GM23338 (cell line): ENCODE data around the gene KLHL40. TPM values are rescaled to one million over a fixed set of nuclear protein-coding genes. Genes with fewer than 3 reads are reported as not detected.

Source experiments
- ATAC-seq: fragments of 200-7000 bp; cut with Tn5 transposase; 3 replicates; pipeline ENCODE4 v1.9.1; 2020
- DNase-seq: peaks from one replicate; pipeline ENCODE4 v3.0.0-alpha.2; 2015; ENCODE audit warnings: low spot score
- H2AFZ ChIP-seq: fragments of 200-600 bp; sonication (generic); 2 replicates; pipeline ENCODE4 v1.8.0; 2016; ENCODE audit warnings: antibody characterized with exemption, mild to moderate bottlenecking, moderate library complexity
- H3F3A ChIP-seq: fragments of 200-600 bp; sonication (generic); replicated peaks from 2 replicates; pipeline ENCODE4 v1.8.0; 2017; ENCODE audit warnings: antibody characterized with exemption, mixed run types, low read depth
- H3K27ac ChIP-seq: fragments of 200-600 bp; sonication (generic); 2 replicates; pipeline ENCODE4 v1.6.1; 2016; ENCODE audit warnings: low read depth
- H3K27me3 ChIP-seq: fragments of 200-600 bp; sonication (generic); 2 replicates; pipeline ENCODE4 v1.8.0; 2016; ENCODE audit warnings: mild to moderate bottlenecking, mixed run types, moderate library complexity; ENCODE audit not compliant: insufficient read depth
- H3K36me3 ChIP-seq: fragments of 200-600 bp; sonication (generic); 2 replicates; pipeline ENCODE4 v1.8.0; 2016; ENCODE audit warnings: mild to moderate bottlenecking; ENCODE audit not compliant: insufficient read depth
- H3K4me1 ChIP-seq: fragments of 200-600 bp; sonication (generic); 2 replicates; pipeline ENCODE4 v1.8.0; 2016; ENCODE audit warnings: mild to moderate bottlenecking, moderate library complexity; ENCODE audit not compliant: insufficient read depth
- H3K4me2 ChIP-seq: fragments of 200-600 bp; sonication (generic); 2 replicates; pipeline ENCODE4 v1.7.1; 2017; ENCODE audit warnings: mixed run types
- H3K4me3 ChIP-seq: fragments of 200-600 bp; sonication (generic); 2 replicates; pipeline ENCODE4 v1.6.1; 2016; ENCODE audit warnings: mixed run types
- H3K79me2 ChIP-seq: fragments of 200-600 bp; sonication (generic); replicated peaks from 2 replicates; pipeline ENCODE4 v1.8.0; 2017; ENCODE audit warnings: mild to moderate bottlenecking; ENCODE audit not compliant: insufficient read depth
- H3K9me2 ChIP-seq: fragments of 200-600 bp; sonication (generic); 2 replicates; pipeline ENCODE4 v1.8.0; 2017; ENCODE audit not compliant: insufficient read depth
- H4K20me1 ChIP-seq: fragments of 200-600 bp; sonication (generic); replicated peaks from 2 replicates; pipeline ENCODE4 v1.8.0; 2017; ENCODE audit warnings: mild to moderate bottlenecking; ENCODE audit not compliant: insufficient read depth
- H3K27ac Mint-ChIP-seq: 2 replicates; pipeline ENCODE4 v1.8.0; 2020; ENCODE audit warnings: inconsistent platforms, mild to moderate bottlenecking, moderate library complexity, mixed read lengths
- H3K27me3 Mint-ChIP-seq: 3 replicates; pipeline ENCODE4 v1.8.0; 2022; ENCODE audit warnings: low read depth, mild to moderate bottlenecking, moderate library complexity, mixed read lengths, inconsistent platforms; ENCODE audit not compliant: insufficient read depth, poor library complexity
- H3K36me3 Mint-ChIP-seq: 3 replicates; pipeline ENCODE4 v1.8.0; 2021; ENCODE audit warnings: low read depth, mild to moderate bottlenecking, inconsistent platforms, moderate library complexity, mixed read lengths
- H3K4me1 Mint-ChIP-seq: 3 replicates; pipeline ENCODE4 v1.8.0; 2020; ENCODE audit warnings: mild to moderate bottlenecking, inconsistent platforms, mixed read lengths
- H3K4me3 Mint-ChIP-seq: 3 replicates; pipeline ENCODE4 v1.8.0; 2021; ENCODE audit warnings: moderate library complexity, mild to moderate bottlenecking, inconsistent platforms, mixed read lengths
- H3K9me3 Mint-ChIP-seq: 3 replicates; pipeline ENCODE4 v1.8.0; 2020; ENCODE audit warnings: moderate library complexity, mild to moderate bottlenecking, inconsistent platforms, mixed read lengths
- CREB1 ChIP-seq: fragments of 250-450 bp; sonication (Bioruptor Pico); IDR thresholded peaks from 2 replicates; pipeline ENCODE4 v1.5.0; 2020; ENCODE audit warnings: low read depth, mild to moderate bottlenecking, moderate library complexity
- EZH2 ChIP-seq: fragments of 200-600 bp; sonication (generic); IDR thresholded peaks from one replicate; pipeline ENCODE4 v1.8.0; 2017; ENCODE audit warnings: antibody characterized with exemption, mild to moderate bottlenecking, low read depth; ENCODE audit not compliant: unreplicated experiment
- NANOG ChIP-seq: IDR thresholded peaks from 2 replicates; pipeline ENCODE4 v1.6.1; 2016; ENCODE audit warnings: antibody characterized with exemption, borderline replicate concordance
- POLR2AphosphoS5 ChIP-seq: IDR thresholded peaks from 2 replicates; pipeline ENCODE4 v1.6.1; 2016; ENCODE audit warnings: antibody characterized with exemption, low read depth
- STAT1 ChIP-seq: IDR thresholded peaks from one replicate; pipeline ENCODE4 v1.6.1; 2016; ENCODE audit warnings: antibody characterized with exemption; ENCODE audit not compliant: unreplicated experiment
- ZNF331 ChIP-seq: fragments of 250-450 bp; sonication (Bioruptor Pico); IDR thresholded peaks from 2 replicates; pipeline ENCODE4 v1.5.0; 2020; ENCODE audit warnings: low read depth, mild to moderate bottlenecking, moderate library complexity
- polyA plus RNA-seq: library from polyadenylated mRNA; unstranded; fragments of >200 nt; fragmentation: Nextera tagmentation; extraction: Ambion mirVana; gene quantifications from 2 replicates; pipeline ENCODE4 v1.2.1, GENCODE V29; 2016
- total RNA-seq: library from RNA; depleted of rRNA; stranded (reverse); fragments of >200 nt; shearing (Covaris generic); gene quantifications from 2 replicates; pipeline ENCODE4 v1.2.3, GENCODE V29; 2014
- TF ChIP-seq, protein P1 (sequence below): fragments of 250-450 bp; sonication (Bioruptor Pico); IDR thresholded peaks from 2 replicates; pipeline ENCODE4 v1.5.0; 2020; ENCODE audit warnings: mild to moderate bottlenecking, moderate library complexity
- TF ChIP-seq, protein P2 (sequence below): IDR thresholded peaks from 2 replicates; pipeline ENCODE4 v1.6.1; 2016; ENCODE audit warnings: antibody characterized with exemption
- TF ChIP-seq, protein P3 (sequence below): IDR thresholded peaks from one replicate; pipeline ENCODE4 v1.6.1; 2018; ENCODE audit warnings: antibody characterized with exemption; ENCODE audit not compliant: unreplicated experiment
- TF ChIP-seq, protein P4 (sequence below), 2 experiments: fragments of 200-600 bp in 1 of 2; sonication (generic) in 1 of 2; conservative IDR thresholded peaks; 2 replicates each; pipeline versions ENCODE4 v1.5.1 to v1.6.1; 2016 to 2017; ENCODE audit warnings: antibody characterized with exemption in 2 of 2, low read depth in 2 of 2, mild to moderate bottlenecking in 2 of 2, moderate library complexity in 1 of 2

The KLHL40 gene
- total and polyA plus RNA-seq, 2 experiments from 2014 or later = not detected

DNA sequence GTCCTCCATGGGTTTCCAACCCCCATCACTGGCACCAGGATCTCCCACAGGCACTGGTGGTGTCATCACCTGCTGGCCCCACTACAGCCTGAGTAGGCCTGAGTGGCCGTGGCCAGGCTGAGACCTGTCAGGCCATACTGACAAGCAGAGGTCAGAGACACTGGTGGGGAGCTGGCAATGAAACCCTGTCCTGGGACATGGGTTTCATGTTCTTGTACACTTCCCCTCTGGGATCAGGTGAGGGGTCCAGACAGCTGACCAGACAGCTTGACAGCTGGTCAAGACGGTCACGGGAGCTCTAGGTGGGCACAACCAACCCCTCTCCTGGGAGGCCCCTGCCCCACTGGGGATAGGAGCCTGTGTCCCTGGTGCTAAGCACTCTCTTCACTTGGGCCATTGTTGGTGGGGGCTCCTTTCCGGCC, 18.7 kb upstream of the KLHL40 start:
- H3K27ac ChIP-seq = no peak overlapping the region
- H3K36me3 Mint-ChIP-seq = no peaks in the 10 kb centered on the region
- H3K36me3 ChIP-seq = no peaks in the 10 kb centered on the region
- no peak overlapping the region for H2AFZ ChIP-seq
- ATAC-seq (no peak), DNase-seq (no peak)
- H3K4me2 ChIP-seq = no peak overlapping the region
- H3K4me1 Mint-ChIP-seq = peaks cover 9% of the 10 kb centered on the region; the same call in 2 of the 3 replicates
- TF ChIP-seq, protein P1, sequence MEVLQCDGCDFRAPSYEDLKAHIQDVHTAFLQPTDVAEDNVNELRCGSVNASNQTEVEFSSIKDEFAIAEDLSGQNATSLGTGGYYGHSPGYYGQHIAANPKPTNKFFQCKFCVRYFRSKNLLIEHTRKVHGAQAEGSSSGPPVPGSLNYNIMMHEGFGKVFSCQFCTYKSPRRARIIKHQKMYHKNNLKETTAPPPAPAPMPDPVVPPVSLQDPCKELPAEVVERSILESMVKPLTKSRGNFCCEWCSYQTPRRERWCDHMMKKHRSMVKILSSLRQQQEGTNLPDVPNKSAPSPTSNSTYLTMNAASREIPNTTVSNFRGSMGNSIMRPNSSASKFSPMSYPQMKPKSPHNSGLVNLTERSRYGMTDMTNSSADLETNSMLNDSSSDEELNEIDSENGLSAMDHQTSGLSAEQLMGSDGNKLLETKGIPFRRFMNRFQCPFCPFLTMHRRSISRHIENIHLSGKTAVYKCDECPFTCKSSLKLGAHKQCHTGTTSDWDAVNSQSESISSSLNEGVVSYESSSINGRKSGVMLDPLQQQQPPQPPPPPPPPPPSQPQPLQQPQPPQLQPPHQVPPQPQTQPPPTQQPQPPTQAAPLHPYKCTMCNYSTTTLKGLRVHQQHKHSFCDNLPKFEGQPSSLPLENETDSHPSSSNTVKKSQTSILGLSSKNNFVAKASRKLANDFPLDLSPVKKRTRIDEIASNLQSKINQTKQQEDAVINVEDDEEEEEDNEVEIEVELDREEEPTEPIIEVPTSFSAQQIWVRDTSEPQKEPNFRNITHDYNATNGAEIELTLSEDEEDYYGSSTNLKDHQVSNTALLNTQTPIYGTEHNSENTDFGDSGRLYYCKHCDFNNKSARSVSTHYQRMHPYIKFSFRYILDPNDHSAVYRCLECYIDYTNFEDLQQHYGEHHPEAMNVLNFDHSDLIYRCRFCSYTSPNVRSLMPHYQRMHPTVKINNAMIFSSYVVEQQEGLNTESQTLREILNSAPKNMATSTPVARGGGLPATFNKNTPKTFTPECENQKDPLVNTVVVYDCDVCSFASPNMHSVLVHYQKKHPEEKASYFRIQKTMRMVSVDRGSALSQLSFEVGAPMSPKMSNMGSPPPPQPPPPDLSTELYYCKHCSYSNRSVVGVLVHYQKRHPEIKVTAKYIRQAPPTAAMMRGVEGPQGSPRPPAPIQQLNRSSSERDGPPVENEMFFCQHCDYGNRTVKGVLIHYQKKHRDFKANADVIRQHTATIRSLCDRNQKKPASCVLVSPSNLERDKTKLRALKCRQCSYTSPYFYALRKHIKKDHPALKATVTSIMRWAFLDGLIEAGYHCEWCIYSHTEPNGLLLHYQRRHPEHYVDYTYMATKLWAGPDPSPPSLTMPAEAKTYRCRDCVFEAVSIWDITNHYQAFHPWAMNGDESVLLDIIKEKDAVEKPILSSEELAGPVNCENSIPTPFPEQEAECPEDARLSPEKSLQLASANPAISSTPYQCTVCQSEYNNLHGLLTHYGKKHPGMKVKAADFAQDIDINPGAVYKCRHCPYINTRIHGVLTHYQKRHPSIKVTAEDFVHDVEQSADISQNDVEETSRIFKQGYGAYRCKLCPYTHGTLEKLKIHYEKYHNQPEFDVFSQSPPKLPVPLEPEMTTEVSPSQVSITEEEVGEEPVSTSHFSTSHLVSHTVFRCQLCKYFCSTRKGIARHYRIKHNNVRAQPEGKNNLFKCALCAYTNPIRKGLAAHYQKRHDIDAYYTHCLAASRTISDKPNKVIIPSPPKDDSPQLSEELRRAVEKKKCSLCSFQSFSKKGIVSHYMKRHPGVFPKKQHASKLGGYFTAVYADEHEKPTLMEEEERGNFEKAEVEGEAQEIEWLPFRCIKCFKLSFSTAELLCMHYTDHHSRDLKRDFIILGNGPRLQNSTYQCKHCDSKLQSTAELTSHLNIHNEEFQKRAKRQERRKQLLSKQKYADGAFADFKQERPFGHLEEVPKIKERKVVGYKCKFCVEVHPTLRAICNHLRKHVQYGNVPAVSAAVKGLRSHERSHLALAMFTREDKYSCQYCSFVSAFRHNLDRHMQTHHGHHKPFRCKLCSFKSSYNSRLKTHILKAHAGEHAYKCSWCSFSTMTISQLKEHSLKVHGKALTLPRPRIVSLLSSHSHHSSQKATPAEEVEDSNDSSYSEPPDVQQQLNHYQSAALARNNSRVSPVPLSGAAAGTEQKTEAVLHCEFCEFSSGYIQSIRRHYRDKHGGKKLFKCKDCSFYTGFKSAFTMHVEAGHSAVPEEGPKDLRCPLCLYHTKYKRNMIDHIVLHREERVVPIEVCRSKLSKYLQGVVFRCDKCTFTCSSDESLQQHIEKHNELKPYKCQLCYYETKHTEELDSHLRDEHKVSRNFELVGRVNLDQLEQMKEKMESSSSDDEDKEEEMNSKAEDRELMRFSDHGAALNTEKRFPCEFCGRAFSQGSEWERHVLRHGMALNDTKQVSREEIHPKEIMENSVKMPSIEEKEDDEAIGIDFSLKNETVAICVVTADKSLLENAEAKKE (CRISPR knock-in tag) = no peak
- TF ChIP-seq, protein P2, sequence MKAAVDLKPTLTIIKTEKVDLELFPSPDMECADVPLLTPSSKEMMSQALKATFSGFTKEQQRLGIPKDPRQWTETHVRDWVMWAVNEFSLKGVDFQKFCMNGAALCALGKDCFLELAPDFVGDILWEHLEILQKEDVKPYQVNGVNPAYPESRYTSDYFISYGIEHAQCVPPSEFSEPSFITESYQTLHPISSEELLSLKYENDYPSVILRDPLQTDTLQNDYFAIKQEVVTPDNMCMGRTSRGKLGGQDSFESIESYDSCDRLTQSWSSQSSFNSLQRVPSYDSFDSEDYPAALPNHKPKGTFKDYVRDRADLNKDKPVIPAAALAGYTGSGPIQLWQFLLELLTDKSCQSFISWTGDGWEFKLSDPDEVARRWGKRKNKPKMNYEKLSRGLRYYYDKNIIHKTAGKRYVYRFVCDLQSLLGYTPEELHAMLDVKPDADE = no peak
- TF ChIP-seq, protein P3, sequence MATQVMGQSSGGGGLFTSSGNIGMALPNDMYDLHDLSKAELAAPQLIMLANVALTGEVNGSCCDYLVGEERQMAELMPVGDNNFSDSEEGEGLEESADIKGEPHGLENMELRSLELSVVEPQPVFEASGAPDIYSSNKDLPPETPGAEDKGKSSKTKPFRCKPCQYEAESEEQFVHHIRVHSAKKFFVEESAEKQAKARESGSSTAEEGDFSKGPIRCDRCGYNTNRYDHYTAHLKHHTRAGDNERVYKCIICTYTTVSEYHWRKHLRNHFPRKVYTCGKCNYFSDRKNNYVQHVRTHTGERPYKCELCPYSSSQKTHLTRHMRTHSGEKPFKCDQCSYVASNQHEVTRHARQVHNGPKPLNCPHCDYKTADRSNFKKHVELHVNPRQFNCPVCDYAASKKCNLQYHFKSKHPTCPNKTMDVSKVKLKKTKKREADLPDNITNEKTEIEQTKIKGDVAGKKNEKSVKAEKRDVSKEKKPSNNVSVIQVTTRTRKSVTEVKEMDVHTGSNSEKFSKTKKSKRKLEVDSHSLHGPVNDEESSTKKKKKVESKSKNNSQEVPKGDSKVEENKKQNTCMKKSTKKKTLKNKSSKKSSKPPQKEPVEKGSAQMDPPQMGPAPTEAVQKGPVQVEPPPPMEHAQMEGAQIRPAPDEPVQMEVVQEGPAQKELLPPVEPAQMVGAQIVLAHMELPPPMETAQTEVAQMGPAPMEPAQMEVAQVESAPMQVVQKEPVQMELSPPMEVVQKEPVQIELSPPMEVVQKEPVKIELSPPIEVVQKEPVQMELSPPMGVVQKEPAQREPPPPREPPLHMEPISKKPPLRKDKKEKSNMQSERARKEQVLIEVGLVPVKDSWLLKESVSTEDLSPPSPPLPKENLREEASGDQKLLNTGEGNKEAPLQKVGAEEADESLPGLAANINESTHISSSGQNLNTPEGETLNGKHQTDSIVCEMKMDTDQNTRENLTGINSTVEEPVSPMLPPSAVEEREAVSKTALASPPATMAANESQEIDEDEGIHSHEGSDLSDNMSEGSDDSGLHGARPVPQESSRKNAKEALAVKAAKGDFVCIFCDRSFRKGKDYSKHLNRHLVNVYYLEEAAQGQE = no peak
- TF ChIP-seq POLR2AphosphoS5 = no peak
- TF ChIP-seq ZNF331 (CRISPR knock-in tag) = no peak
- no peak for TF ChIP-seq CREB1
- TF ChIP-seq, protein P4, sequence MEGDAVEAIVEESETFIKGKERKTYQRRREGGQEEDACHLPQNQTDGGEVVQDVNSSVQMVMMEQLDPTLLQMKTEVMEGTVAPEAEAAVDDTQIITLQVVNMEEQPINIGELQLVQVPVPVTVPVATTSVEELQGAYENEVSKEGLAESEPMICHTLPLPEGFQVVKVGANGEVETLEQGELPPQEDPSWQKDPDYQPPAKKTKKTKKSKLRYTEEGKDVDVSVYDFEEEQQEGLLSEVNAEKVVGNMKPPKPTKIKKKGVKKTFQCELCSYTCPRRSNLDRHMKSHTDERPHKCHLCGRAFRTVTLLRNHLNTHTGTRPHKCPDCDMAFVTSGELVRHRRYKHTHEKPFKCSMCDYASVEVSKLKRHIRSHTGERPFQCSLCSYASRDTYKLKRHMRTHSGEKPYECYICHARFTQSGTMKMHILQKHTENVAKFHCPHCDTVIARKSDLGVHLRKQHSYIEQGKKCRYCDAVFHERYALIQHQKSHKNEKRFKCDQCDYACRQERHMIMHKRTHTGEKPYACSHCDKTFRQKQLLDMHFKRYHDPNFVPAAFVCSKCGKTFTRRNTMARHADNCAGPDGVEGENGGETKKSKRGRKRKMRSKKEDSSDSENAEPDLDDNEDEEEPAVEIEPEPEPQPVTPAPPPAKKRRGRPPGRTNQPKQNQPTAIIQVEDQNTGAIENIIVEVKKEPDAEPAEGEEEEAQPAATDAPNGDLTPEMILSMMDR (conservative IDR thresholded peaks at IDR 0.05; ENCODE audit: low read depth in 2 of 2) = no peak
- no peak for TF ChIP-seq NANOG
- no peak for TF ChIP-seq STAT1
- no peak for TF ChIP-seq EZH2
- no peak overlapping the region for H3K4me3 ChIP-seq
- no peaks in the 10 kb centered on the region for H3F3A ChIP-seq
- H3K4me3 Mint-ChIP-seq = no peak overlapping the region
- H3K27ac Mint-ChIP-seq = no peak overlapping the region
- no peaks in the 10 kb centered on the region for H3K79me2 ChIP-seq
- H3K9me2 ChIP-seq = no peaks in the 10 kb centered on the region
- no peaks in the 10 kb centered on the region for H3K27me3 Mint-ChIP-seq
- H3K27me3 ChIP-seq = no peaks in the 10 kb centered on the region
- no peaks in the 10 kb centered on the region for H3K4me1 ChIP-seq
- no peaks in the 10 kb centered on the region for H4K20me1 ChIP-seq
- 0 out of 3 replicates have a peak, but pooled peaks cover 6% of the 10 kb centered on the region for H3K9me3 Mint-ChIP-seq
